ENCODE data around the gene HMGCLL1.

- TF ChIP-seq CTCF (IDR thresholded peaks at IDR 0.05) (no peak), ZFX (IDR thresholded peaks at IDR 0.05; ENCODE audit: borderline replicate concordance) (no peak)
Observed at GRCh38 chr6:55560290-55560885, 18.6 kb downstream of the HMGCLL1 start.

Measured in 22Rv1 (cell line).